PC-3 (cell line): Measurements from ENCODE around the gene CREBBP.

Source experiments
- EZH2 ChIP-seq: fragments of 300-600 bp; sonication (generic); IDR thresholded peaks from one replicate; pipeline ENCODE4 v1.6.1; 2017; ENCODE audit warnings: antibody characterized with exemption, mild to moderate bottlenecking, low read length; ENCODE audit not compliant: unreplicated experiment
- TF ChIP-seq, protein P1 (sequence below): fragments of 300-600 bp; sonication (generic); conservative IDR thresholded peaks from 2 replicates; pipeline ENCODE4 v1.5.1; 2017; ENCODE audit warnings: antibody characterized with exemption, low read depth, mild to moderate bottlenecking, low read length

DNA sequence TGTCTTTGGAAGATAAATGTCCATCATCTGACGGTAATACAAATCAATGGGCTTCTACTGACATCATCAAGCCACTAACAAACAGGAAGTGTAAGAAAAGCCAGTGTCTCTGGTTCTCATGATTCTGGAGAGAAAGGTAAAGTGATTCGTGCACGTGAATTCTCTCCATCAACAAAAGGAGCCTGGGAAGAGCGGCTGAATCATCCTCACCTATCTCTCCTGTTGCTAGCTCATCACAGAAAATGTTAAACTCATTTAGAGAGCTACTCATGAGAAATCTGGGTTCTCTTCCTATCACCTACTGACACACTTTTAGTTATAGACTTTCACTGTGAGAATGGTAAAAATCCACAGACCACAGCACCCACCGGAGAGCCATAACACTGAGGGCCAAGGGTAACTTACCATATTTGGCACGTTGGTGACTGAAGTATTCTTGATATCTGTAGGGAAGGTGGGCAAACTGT lies 70.3 kb downstream of the CREBBP start:
- TF ChIP-seq, protein P1, sequence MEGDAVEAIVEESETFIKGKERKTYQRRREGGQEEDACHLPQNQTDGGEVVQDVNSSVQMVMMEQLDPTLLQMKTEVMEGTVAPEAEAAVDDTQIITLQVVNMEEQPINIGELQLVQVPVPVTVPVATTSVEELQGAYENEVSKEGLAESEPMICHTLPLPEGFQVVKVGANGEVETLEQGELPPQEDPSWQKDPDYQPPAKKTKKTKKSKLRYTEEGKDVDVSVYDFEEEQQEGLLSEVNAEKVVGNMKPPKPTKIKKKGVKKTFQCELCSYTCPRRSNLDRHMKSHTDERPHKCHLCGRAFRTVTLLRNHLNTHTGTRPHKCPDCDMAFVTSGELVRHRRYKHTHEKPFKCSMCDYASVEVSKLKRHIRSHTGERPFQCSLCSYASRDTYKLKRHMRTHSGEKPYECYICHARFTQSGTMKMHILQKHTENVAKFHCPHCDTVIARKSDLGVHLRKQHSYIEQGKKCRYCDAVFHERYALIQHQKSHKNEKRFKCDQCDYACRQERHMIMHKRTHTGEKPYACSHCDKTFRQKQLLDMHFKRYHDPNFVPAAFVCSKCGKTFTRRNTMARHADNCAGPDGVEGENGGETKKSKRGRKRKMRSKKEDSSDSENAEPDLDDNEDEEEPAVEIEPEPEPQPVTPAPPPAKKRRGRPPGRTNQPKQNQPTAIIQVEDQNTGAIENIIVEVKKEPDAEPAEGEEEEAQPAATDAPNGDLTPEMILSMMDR: no peak
- TF ChIP-seq EZH2: no peak
